Kidney glomerular epithelial cell (primary cell): ENCODE data around the gene LIPC.

Source experiments
- DNase-seq: peaks from one replicate; lab custom pipeline; 2025; lab: John Stamatoyannopoulos, UW

Gene LIPC

GRCh38 chr15:58538225-58538727, 106.5 kb downstream of the LIPC start:
- DNase-seq = no peak

- DNase-seq = no peak
Measured at GRCh38 chr15:58538901-58539300, 107.1 kb downstream of the LIPC start.

GRCh38 chr15:58539548-58539947, 107.8 kb downstream of the LIPC start:
- DNase-seq = no peak

- no peak for DNase-seq
Measured at GRCh38 chr15:58541410-58542087, 109.8 kb downstream of the LIPC start.

GRCh38 chr15:58543664-58544335, 112.0 kb downstream of the LIPC start:
- DNase-seq = no peak

GRCh38 chr15:58544756-58545155, 113.0 kb downstream of the LIPC start:
- DNase-seq = no peak

- no peak for DNase-seq
Measured at GRCh38 chr15:58545307-58546065, 113.7 kb downstream of the LIPC start.

GRCh38 chr15:58546066-58546591, 114.3 kb downstream of the LIPC start:
- DNase-seq = no peak

- DNase-seq = peak; percentile 94
Measured at GRCh38 chr15:58546635-58547627, 115.1 kb downstream of the LIPC start.

GRCh38 chr15:58547628-58548307, 116.0 kb downstream of the LIPC start:
- DNase-seq = no peak

- DNase-seq = no peak
Measured at GRCh38 chr15:58548308-58549012, 116.7 kb downstream of the LIPC start.

GRCh38 chr15:58549013-58549784, 117.4 kb downstream of the LIPC start:
- no peak for DNase-seq

- DNase-seq = no peak
Measured at GRCh38 chr15:58549785-58550074, 117.9 kb downstream of the LIPC start.

GRCh38 chr15:58551084-58551763, 119.4 kb downstream of the LIPC start:
- DNase-seq = no peak

GRCh38 chr15:58551764-58552504, 120.1 kb downstream of the LIPC start:
- peak; percentile 81 for DNase-seq

GRCh38 chr15:58552505-58553364, 120.9 kb downstream of the LIPC start:
- no peak for DNase-seq

GRCh38 chr15:58553365-58553918, 121.7 kb downstream of the LIPC start:
- no peak for DNase-seq
